HepG2 (cell line): ENCODE results near the gene EOMES. TPM values are rescaled to one million over a fixed set of nuclear protein-coding genes. Genes with fewer than 3 reads are reported as not detected.

Source experiments
- ATAC-seq: fragments of 200-7000 bp; cut with Tn5 transposase; 3 replicates; pipeline ENCODE4 v1.9.1; 2020; ENCODE audit warnings: mild to moderate bottlenecking, moderate library complexity
- BruUV-seq: library from RNA; stranded (reverse); fragments of 400-500 nt; replicated peaks from 2 replicates; lab custom pipeline; 2021; lab: Mats Ljungman, UMichigan
- CTCF ChIA-PET: fragments of 300-600 bp; formaldehyde crosslinking; extraction: SDS; loops from one replicate; lab custom pipeline; 2021; ENCODE audit warnings: low total read pairs, inconsistent platforms, low intra/inter-chr PET ratio; lab: Yijun Ruan, JAX
- POLR2A ChIA-PET: fragments of 350-600 bp; sonication (Branson Sonifier 250); formaldehyde crosslinking; loops from one replicate; lab custom pipeline; 2020; ENCODE audit warnings: antibody characterized with exemption, inconsistent platforms; lab: Yijun Ruan, JAX
- DNase-seq: peaks from one replicate; pipeline ENCODE4 v3.0.0-alpha.2; 2015; ENCODE audit warnings: low spot score
- FAIRE-seq: peaks from 3 replicates; lab custom pipeline; 2011; peaks lifted over from hg19 to GRCh38; lab: Jason Lieb, UNC
- H2AFZ ChIP-seq: one replicate; pipeline ENCODE4 v1.6.1; 2011; ENCODE audit warnings: low read length, inconsistent platforms
- H3K27ac ChIP-seq: fragments of 300-600 bp; 3 replicates; pipeline ENCODE4 v1.8.0; 2011; ENCODE audit warnings: mixed run types, mild to moderate bottlenecking, mixed read lengths, low read length, inconsistent platforms; ENCODE audit not compliant: insufficient read depth; ENCODE audit errors: extremely low read length
- H3K27me3 ChIP-seq, 2 experiments: fragments of 200-600 bp in 1 of 2; 2 replicates in 1 of 2; 3 replicates in 1 of 2; pipeline versions ENCODE4 v1.6.0 to v1.8.0; 2011; ENCODE audit warnings: low read length in 2 of 2, mild to moderate bottlenecking in 2 of 2, moderate library complexity in 2 of 2, inconsistent platforms in 1 of 2; ENCODE audit not compliant: insufficient read depth in 2 of 2, control insufficient read depth in 1 of 2
- H3K36me3 ChIP-seq, 2 experiments: fragments of 200-600 bp in 1 of 2; replicated peaks in 1 of 2; 2 replicates in 1 of 2; 3 replicates in 1 of 2; pipeline versions ENCODE4 v1.5.1 to v1.8.0; 2011; ENCODE audit warnings: low read length in 2 of 2, inconsistent platforms in 1 of 2; ENCODE audit not compliant: insufficient read depth in 2 of 2, control insufficient read depth in 1 of 2
- H3K4me1 ChIP-seq: 2 replicates; pipeline ENCODE4 v1.5.1; 2012; ENCODE audit warnings: low read length, inconsistent platforms; ENCODE audit not compliant: insufficient read depth
- H3K4me2 ChIP-seq: 2 replicates; pipeline ENCODE4 v1.6.0; 2011; ENCODE audit warnings: low read depth, low read length, inconsistent platforms
- H3K4me3 ChIP-seq, 3 experiments: fragments of 200-600 bp in 1 of 3; sonication (generic), shearing (Covaris generic) in 1 of 3; replicated peaks in 1 of 3; 2 replicates each; pipeline ENCODE4 v1.5.1; 2011 to 2016; ENCODE audit warnings: low read length in 3 of 3, inconsistent platforms in 2 of 3, low read depth in 2 of 3, mild to moderate bottlenecking in 2 of 3, control low read depth in 1 of 3, mixed read lengths in 1 of 3; ENCODE audit not compliant: insufficient read depth in 1 of 3
- H3K79me2 ChIP-seq: one replicate; pipeline ENCODE4 v1.6.1; 2011; ENCODE audit warnings: low read length, inconsistent platforms; ENCODE audit not compliant: insufficient read depth
- H3K9ac ChIP-seq: 2 replicates; pipeline ENCODE4 v1.6.0; 2011; ENCODE audit warnings: mild to moderate bottlenecking, low read depth, low read length, inconsistent platforms; ENCODE audit not compliant: insufficient read depth
- H3K9me3 ChIP-seq: 2 replicates; pipeline ENCODE4 v1.5.1; 2012; ENCODE audit warnings: mild to moderate bottlenecking, low read length
- H4K20me1 ChIP-seq: 2 replicates; pipeline ENCODE4 v1.6.0; 2011; ENCODE audit warnings: inconsistent platforms, mild to moderate bottlenecking, low read length, moderate library complexity; ENCODE audit not compliant: insufficient read depth
- ATF7 ChIP-seq, 2 experiments: fragments of 450-650 bp in 1 of 2; sonication (generic) in 1 of 2; formaldehyde crosslinking in 1 of 2; IDR thresholded peaks; 2 replicates each; pipeline versions ENCODE4 v1.4.0 to v1.6.1; 2016 to 2020; ENCODE audit warnings: antibody characterized with exemption in 1 of 2, mild to moderate bottlenecking in 1 of 2, missing genetic modification reagents in 1 of 2
- BCL6 ChIP-seq: IDR thresholded peaks from 2 replicates; pipeline ENCODE4 v1.6.1; 2016; ENCODE audit warnings: missing genetic modification reagents, missing compliant biosample characterization
- CBX2 ChIP-seq, 2 experiments: fragments of 200-600 bp in 1 of 2; sonication (generic); formaldehyde crosslinking in 1 of 2; IDR thresholded peaks; 2 replicates each; pipeline versions ENCODE4 v1.7.0 to v1.8.1; 2018 to 2022; ENCODE audit warnings: low read depth in 2 of 2, low read length in 1 of 2, mild to moderate bottlenecking in 1 of 2, missing genetic modification reagents in 1 of 2
- HNRNPK ChIP-seq: fragments of 200-400 bp; formaldehyde crosslinking; IDR thresholded peaks from 2 replicates; pipeline ENCODE4 v1.6.1; 2018; ENCODE audit warnings: low read length, low read depth, moderate library complexity, mild to moderate bottlenecking; ENCODE audit not compliant: poor library complexity, severe bottlenecking
- JUND ChIP-seq: sonication (generic); formaldehyde crosslinking; IDR thresholded peaks from 2 replicates; pipeline ENCODE4 v1.8.0; 2022; ENCODE audit warnings: mild to moderate bottlenecking, missing genetic modification reagents
- KAT8 ChIP-seq: IDR thresholded peaks from 2 replicates; pipeline ENCODE4 v1.6.1; 2016; ENCODE audit warnings: missing genetic modification reagents, missing compliant biosample characterization
- KDM4B ChIP-seq: sonication (generic); formaldehyde crosslinking; IDR thresholded peaks from 2 replicates; pipeline ENCODE4 v1.4.0; 2020; ENCODE audit warnings: missing genetic modification reagents
- KLF12 ChIP-seq: sonication (generic); formaldehyde crosslinking; IDR thresholded peaks from 2 replicates; pipeline ENCODE4 v1.4.0; 2020; ENCODE audit warnings: missing genetic modification reagents, borderline replicate concordance
- PRMT3 ChIP-seq: sonication (generic); formaldehyde crosslinking; IDR thresholded peaks from 2 replicates; pipeline ENCODE4 v1.8.1; 2022; ENCODE audit warnings: low read depth, mild to moderate bottlenecking, moderate library complexity, missing genetic modification reagents, borderline replicate concordance
- SMARCE1 ChIP-seq: fragments of 450-650 bp; IDR thresholded peaks from 2 replicates; pipeline ENCODE4 v1.6.1; 2017; ENCODE audit warnings: borderline replicate concordance
- SNAI1 ChIP-seq: sonication (generic); formaldehyde crosslinking; IDR thresholded peaks from 2 replicates; pipeline ENCODE4 v1.5.0; 2020; ENCODE audit warnings: mild to moderate bottlenecking, missing genetic modification reagents, borderline replicate concordance
- TP53 ChIP-seq: sonication (generic); formaldehyde crosslinking; conservative IDR thresholded peaks from 2 replicates; pipeline ENCODE4 v1.4.0; 2020; ENCODE audit warnings: missing genetic modification reagents
- ZNF17 ChIP-seq: sonication (generic); formaldehyde crosslinking; IDR thresholded peaks from 2 replicates; pipeline ENCODE4 v1.5.0; 2020; ENCODE audit warnings: mild to moderate bottlenecking, missing genetic modification reagents
- ZNF207 ChIP-seq: fragments of 450-650 bp; IDR thresholded peaks from 2 replicates; pipeline ENCODE4 v1.6.1; 2016; ENCODE audit warnings: antibody characterized with exemption, borderline replicate concordance
- ZNF468 ChIP-seq: sonication (generic); formaldehyde crosslinking; IDR thresholded peaks from 2 replicates; pipeline ENCODE4 v1.8.0; 2022; ENCODE audit warnings: mild to moderate bottlenecking, moderate library complexity, missing genetic modification reagents
- ZNF512B ChIP-seq: sonication (generic); formaldehyde crosslinking; IDR thresholded peaks from 2 replicates; pipeline ENCODE4 v1.5.1; 2020; ENCODE audit warnings: missing genetic modification reagents, mild to moderate bottlenecking, borderline replicate concordance
- WGBS: methylation state at CpG from one replicate; pipeline ENCODE4 v1.1.6; 2017; ENCODE audit warnings: low lambda C conversion rate; 5-methylcytosine and 5-hydroxymethylcytosine counted together
- in situ Hi-C: cut with HindIII; loops from 2 replicates; pipeline ENCODE4 v1.10.0; 2017; ENCODE audit warnings: low pct_unique_long_range_greater_than_20kb; ENCODE audit not compliant: extremely low pct_ligation_motif_present
- intact Hi-C: fragments of 100-400 bp; cut with micrococcal nuclease; formaldehyde crosslinking; loops from one replicate; pipeline ENCODE4 v1.10.0; 2022; ENCODE audit not compliant: unreplicated experiment
- polyA plus RNA-seq, 8 experiments: library from polyadenylated mRNA; depleted of rRNA in 3 of 8; stranded (reverse) in 7 of 8; unstranded in 1 of 8; fragments of >200 nt; fragmentation: Illumina TruSeq in 4 of 8; extraction: Trizol in 4 of 8; gene quantifications; 2 replicates each; pipeline versions ENCODE4 v1.2.1 to v1.2.3, GENCODE V29; 2011 to 2016; ENCODE audit warnings: low read depth in 4 of 8, missing spikeins in 1 of 8, mixed read lengths in 1 of 8; ENCODE audit not compliant: insufficient read depth in 1 of 8
- total RNA-seq, 5 experiments: library from RNA; depleted of rRNA; stranded (reverse); fragments of >200 nt; fragmentation: Illumina TruSeq; extraction: Trizol; gene quantifications; 2 replicates each; pipeline ENCODE4 v1.2.3, GENCODE V29; 2016; ENCODE audit warnings: low read depth in 1 of 5
- TF ChIP-seq, protein P1 (sequence below): IDR thresholded peaks from 2 replicates; pipeline ENCODE4 v1.6.1; 2016; ENCODE audit warnings: missing biosample characterization, missing genetic modification reagents, low read depth
- TF ChIP-seq, protein P2 (sequence below): IDR thresholded peaks from 2 replicates; pipeline ENCODE4 v1.6.1; 2016; ENCODE audit warnings: missing genetic modification reagents, missing compliant biosample characterization

EOMES gene
- total and polyA plus RNA-seq, 2 of the 13 experiments (the other 11 are each of a cell fraction or from before 2014, with no cell fraction given), result 0.11 to 0.12 TPM

- Histone ChIP-seq H3K9ac (no peak overlapping the region), H3K79me2 (no peaks in the 10 kb centered on the region), H3K4me1 (peaks cover 34% of the 10 kb centered on the region), H3K27me3 (peaks cover 12 to 59% of the 10 kb centered on the region in 2 experiments), H3K27ac (no peak overlapping the region), H3K4me2 (peak overlapping the region; percentile 97), H3K36me3 (no peaks in the 10 kb centered on the region), H2AFZ (no peak overlapping the region), H4K20me1 (0 out of 2 replicates have a peak, but pooled peaks cover 3% of the 10 kb centered on the region), H3K9me3 (no peaks in the 10 kb centered on the region), H3K4me3 (peak overlapping the region in 2 of 3 experiments; percentile 7 to 71; a peak in 2 of 6 replicates)
- WGBS, result 11% methylated on average over 25 of the region's 25 CpGs
- no peak for DNase-seq
- TF ChIP-seq HNRNPK (no peak), TP53 (CRISPR knock-in tag) (no peak), KDM4B (CRISPR knock-in tag) (no peak), ZNF17 (CRISPR knock-in tag) (no peak), SMARCE1 (no peak), KLF12 (CRISPR knock-in tag) (no peak), SNAI1 (no peak), CBX2 (IDR thresholded peaks at IDR 0.05; ENCODE audit: low read depth, low read length) (no peak), CBX2 (CRISPR knock-in tag; IDR thresholded peaks at IDR 0.05; ENCODE audit: low read depth) (no peak), KAT8 (no peak), ZNF512B (CRISPR knock-in tag) (no peak), BCL6 (CRISPR knock-in tag) (no peak), ATF7 (IDR thresholded peaks at IDR 0.05) (no peak), ATF7 (CRISPR knock-in tag; IDR thresholded peaks at IDR 0.05) (no peak), ZNF207 (no peak), PRMT3 (CRISPR knock-in tag) (no peak), JUND (CRISPR knock-in tag) (no peak), ZNF468 (CRISPR knock-in tag) (no peak)
- TF ChIP-seq, protein P1, sequence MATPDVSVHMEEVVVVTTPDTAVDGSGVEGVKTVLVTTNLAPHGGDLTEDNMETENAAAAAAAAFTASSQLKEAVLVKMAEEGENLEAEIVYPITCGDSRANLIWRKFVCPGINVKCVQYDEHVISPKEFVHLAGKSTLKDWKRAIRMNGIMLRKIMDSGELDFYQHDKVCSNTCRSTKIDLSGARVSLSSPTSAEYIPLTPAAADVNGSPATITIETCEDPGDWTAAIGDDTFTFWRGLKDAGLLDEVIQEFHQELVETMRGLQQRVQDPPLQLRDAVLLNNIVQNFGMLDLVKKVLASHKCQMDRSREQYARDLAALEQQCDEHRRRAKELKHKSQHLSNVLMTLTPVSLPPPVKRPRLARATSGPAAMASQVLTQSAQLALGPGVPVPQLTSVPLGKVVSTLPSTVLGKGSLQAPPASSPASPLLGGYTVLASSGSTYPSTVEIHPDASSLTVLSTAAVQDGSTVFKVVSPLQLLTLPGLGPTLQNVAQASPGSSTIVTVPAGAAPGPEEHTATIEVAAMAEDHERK (CRISPR knock-in tag), result no peak
- TF ChIP-seq, protein P2, sequence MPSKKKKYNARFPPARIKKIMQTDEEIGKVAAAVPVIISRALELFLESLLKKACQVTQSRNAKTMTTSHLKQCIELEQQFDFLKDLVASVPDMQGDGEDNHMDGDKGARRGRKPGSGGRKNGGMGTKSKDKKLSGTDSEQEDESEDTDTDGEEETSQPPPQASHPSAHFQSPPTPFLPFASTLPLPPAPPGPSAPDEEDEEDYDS (CRISPR knock-in tag), result no peak
- CTCF ChIA-PET, result no interaction called here
- no TSS peak for BruUV-seq
- no peak for ATAC-seq
- POLR2A ChIA-PET, result no interaction called here
- in situ Hi-C loops, result loop anchor here (5.0 kb wide), 1 partner anchor 609 kb away; no protein-coding TSS in a partner anchor
- intact Hi-C loops, result loop anchor here (5.0 to 10.0 kb wide), 3 partner anchors 171 to 574 kb away; partner anchors contain the start of gene CMC1
- no peak for FAIRE-seq
Observed at GRCh38 chr3:27713435-27714145, 8.5 kb downstream of the EOMES start.
